GM21367 (cell line): ENCODE measurements around the gene VSTM5.

Source experiments
- ATAC-seq: cut with Tn5 transposase; IDR thresholded peaks from one replicate; pipeline ENCODE4 v1.9.1; 2021; ENCODE audit not compliant: unreplicated experiment

VSTM5 gene

DNA sequence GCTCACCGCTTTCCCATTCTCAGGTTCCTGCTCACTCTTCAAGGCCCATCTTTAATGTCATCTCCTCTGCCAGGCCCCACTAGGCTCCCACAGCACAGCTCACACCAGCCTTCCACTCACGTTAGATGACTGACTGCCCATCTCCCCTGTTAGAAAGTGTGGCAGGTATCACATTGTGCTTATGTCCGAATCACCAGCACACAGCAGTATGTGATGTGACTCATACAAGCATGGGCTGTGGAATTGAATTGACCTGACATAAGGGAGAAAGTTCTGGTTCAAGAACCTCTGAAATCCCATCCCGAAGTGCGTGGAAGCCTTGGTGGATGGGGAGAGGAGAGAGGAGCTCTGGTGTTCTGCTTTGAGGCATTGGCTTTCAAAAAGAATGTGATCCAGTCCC is 6.5 kb downstream of the VSTM5 start:
- no peak for ATAC-seq

DNA sequence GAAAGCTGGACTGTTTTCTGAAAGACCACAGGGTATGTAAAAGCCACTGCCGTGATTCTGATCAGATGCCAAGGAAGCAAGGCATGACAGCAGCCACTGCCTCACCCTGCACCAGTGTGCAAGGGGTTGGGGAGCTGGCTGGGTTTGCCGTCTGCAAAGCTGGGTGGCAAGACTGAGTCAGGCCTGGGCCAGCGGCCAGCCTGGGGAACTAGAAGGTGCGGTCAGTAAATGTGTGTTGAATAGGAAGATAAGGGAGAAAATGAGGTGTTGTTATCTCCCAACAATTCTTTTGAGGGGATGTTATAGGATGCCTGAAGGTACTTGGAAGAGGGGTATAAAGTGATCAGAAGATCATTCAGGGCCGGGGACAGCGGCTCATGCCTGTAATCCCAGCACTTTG is 8.0 kb downstream of the VSTM5 start:
- no peak for ATAC-seq

DNA sequence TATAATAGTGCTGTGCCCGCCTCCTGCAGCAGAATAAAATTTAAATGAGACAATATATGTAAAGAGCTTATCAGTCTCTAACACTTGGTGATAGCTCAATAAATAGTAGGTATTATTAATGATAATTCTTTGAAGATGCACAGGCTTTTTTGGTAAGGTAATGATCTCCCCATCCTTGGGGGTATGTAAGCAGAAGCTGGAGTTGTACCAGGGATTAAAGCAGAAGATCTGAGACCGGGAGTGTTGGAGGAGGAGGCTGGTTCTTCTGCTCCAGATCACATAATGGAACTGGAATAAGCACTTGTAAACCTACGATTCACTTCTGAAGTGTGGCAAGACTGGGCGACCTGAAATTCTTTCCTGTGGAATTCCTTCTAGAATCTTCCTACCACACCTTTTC is 8.4 kb downstream of the VSTM5 start:
- no peak for ATAC-seq

DNA sequence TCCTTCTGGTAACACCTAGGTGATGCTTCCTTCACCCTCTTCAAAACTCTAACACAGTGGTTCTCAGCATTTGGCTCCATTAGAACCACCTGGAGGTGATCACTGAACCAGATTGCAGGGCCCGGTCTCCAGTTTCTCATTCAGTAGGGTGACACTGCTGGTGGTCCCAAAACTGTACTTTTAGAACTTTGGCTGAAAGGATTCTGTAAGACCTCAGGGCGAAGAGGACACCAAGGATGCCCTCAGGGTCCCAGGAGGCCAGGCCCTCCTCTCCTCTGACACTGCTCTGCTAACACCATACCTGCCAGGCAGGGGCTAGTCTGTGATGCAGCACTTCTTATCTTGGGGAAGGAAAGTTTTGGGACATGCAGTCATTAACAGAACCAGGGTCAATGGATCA is 9.0 kb downstream of the VSTM5 start:
- no peak for ATAC-seq

DNA sequence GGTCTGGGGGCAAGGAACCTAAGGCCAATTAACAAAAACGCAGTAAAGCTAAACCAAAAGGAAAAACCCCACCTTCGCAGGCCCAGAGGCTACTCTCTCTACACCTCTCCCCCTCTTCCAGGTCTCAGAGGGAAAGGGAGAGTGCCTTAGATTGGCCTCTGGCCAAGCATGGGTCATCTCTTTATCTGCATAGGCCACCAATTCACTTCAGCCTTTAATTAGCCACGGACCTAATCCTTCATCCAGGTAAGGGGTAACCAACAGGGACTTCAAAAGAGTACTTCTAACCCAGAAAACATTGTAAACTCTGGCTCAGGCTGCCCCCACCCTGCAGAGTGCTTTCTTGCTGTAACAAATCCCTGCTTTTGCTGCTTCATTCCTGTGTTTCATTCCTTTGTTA is 9.4 kb downstream of the VSTM5 start:
- no peak for ATAC-seq

DNA sequence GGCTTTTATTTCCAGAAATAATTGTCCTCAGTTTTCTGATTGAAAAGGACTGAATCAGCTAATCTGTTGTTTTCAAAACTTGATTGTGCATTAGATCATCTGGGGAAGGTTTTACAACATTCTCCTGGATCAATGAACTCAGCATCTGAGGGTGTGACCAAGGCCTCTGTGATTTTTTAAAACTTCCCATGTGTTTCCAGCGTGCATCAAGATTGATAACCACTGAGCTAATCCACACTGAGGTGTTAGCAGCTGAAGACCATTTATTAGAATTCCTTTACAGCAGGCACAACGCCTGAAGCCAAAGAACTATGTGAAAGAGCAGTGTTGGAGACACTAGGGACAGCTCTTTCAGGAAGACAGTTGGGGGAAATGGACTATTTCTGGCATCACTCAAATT is 10.2 kb downstream of the VSTM5 start:
- ATAC-seq: no peak

DNA sequence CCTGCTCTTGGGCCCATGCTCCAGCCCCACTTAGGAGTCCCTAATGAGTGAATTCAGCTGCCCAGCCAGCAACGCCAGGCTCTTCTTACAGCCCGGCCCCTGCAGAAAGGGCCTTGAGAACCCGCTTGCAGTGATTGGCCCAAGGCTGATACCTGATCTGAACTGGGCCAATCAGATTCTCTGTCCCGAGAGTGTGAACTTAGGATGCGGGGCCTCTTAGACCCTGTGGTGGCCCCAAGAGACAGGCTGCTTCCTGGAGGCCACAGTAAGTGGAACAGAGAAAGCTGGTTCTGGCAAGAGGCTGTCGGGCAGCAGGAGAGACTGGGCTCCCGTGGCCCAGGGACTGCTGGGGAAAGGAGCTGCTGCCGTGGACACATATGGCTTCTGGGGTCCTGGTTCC is 11.5 kb downstream of the VSTM5 start:
- ATAC-seq: no peak

DNA sequence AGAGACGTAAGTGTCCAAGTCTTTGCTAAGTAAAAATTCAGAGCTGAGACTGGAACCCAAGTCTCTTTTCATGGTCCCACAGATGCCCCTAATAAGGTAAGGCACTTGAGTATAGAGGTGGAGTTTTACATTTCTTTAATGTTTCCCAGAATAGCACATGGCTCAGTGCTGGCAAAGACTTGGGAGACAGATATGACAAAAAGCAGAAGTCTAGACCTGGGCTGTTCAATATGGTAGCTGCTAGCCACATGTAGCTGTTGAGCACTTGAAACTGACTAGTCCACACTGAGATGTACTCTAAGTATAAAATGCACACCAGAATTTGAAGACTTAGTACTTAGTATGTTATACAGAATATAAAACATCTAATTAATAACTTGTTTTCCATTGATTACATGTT is 17.6 kb downstream of the VSTM5 start:
- ATAC-seq: no peak

DNA sequence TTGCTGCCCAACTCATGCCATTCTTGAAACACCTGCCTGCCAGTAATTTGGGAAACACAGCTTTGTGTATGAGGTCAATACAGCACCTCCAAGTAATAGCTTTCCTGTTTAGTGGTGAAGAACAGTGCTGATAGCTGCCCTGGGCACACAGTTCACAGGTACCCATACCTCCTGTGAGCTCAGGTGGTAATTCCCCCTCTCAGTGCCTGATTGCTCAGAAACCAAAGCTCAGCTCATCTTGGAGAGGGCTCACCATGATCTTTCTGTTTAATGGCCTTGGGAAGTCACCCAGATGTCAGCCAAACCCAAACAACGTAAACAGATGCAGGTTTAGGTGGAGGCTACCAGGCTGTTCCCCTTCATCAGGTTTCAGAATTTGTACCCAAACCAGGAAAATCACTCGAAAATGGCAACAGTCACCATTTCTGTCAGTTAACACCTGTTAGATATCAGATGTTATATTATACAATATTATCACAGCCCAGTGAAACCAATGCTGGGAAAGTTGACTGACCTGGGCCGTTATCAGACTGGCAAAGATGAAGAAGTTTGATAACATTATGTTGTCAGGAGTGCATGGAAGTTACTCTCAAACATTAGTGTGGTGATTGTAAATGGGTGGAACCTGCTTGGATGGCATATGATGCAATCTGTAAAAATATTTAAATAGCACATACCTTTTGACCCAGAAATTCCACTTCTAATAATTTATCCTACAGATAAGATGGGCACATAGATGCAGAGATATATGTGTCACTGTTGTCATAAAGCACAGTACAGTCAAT is 18.9 kb downstream of the VSTM5 start:
- no peak for ATAC-seq

DNA sequence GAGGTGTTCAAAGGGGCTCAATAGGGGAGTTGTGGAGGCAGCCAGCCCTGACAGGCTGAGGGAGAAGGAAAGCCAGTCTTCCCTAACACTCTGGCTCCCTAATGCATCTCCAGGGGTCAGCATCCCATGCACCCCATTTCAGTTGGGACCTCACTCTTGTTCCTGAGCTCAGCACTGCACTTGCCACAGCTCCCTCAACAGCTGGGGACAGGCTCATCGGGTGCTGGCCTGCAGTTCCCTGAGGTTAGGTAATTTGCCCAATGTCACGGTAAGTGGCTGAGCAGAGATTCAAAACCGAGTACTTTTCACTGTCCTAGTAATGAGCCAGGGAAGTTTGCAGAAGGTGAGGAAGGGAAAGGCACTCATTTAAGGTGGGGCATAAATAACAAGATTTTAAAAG is 20.8 kb downstream of the VSTM5 start:
- no peak for ATAC-seq

DNA sequence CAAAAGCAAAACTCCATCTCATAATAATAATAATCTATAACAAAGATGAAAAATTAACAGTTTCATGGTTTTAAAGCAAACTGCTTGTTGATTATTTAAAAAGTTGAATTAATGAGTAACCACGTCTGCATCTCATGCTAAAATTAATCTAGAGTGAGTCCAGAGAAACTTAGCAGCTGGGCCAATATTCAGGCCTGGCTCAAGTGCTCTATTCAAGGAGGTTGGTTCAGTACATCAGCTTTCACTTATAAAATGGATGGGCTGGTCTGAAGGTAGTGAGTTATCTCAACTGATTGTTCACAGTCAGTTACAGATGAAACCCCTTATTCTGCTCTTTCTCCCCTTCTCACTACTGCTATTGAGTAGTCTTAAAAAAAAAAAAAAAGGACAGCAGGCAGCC is 23.1 kb downstream of the VSTM5 start:
- no peak for ATAC-seq

DNA sequence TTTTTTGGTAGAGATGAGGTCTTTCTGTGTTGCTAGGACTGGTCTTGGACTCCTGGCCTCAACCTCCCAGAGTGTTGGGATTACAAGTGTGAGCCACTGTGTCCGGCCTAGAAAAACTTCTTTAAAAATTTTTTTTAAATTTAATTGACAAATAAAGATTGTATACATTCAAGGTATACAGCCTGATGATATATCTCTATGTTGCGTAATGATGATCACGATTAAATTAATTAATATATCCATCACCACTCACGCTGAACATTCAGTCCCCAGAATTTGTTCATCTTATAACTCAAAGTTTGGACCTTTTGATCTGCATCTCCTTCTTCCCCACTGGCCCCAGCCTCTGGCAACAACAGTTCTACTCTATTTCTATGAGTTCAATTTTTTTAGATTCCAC is 27.2 kb downstream of the VSTM5 start:
- no peak for ATAC-seq

DNA sequence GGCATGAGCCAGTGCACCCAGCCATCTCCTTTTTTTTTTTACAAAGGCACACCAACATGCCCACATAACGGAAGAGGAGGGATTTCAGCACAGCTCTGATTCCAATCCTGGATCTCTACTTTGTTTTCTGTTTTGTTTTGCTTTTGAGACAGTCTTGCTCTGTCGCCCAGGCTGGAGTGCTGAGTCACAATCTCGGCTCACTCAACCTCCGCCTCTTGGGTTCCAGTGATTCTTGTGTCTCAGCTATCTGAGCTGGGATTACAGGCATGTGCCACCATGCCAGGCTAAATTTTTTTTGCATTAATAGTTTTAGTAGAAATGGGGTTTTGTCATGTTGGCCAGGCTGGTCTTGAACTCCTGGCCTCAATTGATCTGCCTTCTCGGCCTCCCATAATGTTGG is 28.1 kb downstream of the VSTM5 start:
- ATAC-seq: no peak

DNA sequence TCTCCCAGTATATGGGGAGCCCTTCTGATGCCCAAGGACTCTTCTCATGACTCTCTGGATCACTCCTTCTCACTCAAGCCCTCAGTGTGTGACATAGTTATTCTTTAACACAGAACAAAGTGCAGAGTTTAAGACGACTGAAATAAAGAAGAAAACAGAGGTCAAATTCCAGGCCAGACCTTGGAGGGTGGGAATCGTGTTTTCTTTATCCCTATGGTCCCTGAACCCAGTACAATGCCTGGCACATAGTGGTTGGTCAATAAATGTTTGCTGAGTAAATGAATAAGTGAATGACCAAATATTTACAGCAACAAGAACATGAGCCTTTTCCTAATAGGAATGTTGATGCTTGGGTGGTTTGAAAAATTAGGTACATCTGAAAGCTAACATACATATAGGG is 28.8 kb downstream of the VSTM5 start:
- ATAC-seq: no peak

DNA sequence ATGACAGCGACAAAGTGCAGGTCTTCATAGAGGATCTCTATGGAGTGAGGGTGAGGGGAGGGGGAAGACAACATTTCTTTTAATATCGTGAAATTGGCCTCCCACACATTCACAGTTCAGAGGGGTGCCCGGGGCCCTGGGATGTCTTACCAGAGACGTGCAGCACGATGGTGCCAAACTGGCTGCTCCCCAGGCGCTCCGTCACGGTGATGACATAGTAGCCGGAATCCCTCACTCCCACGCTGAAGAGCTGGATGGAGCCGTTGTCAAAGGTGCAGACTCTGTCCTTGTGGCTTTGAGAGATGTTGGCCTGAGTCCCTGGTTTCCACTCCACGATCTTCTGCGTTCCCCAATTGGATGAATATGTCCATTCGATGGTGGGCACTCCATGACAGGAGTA is 29.6 kb downstream of the VSTM5 start:
- ATAC-seq: no peak

DNA sequence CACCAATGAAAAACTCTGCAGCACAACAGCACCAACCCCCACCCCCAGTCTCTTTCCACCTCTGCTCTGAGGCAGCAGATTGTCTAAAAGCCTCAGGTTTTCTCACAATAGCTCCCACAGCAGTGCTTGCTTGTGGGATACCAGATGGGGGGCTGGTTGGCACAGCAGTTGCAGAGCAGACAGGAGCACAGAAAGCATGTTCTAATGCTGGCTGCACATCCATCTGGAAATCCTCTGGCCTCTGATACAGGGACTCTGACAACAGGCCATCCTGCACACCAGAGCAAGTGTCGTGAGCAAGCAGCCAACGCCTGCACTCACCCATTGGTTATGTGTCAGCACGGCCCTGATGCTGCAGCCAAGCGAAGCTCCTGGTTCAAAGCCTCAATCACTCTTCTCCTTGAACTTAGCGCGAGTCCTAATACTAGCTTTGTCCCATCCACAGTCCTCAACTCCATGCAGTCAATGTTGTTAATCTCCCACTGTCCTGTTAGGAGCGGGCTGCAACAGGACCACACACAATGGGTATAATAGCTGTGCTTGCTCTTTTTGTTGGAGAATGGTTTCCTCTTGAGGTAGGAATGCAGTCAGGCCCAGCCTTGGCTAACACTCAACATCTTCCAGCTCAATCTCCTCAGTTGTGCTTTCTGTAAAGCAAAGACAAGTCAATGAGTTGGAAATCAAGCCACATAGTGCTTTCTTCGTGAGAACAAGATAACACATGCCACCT is 30.3 kb downstream of the VSTM5 start:
- ATAC-seq: no peak

DNA sequence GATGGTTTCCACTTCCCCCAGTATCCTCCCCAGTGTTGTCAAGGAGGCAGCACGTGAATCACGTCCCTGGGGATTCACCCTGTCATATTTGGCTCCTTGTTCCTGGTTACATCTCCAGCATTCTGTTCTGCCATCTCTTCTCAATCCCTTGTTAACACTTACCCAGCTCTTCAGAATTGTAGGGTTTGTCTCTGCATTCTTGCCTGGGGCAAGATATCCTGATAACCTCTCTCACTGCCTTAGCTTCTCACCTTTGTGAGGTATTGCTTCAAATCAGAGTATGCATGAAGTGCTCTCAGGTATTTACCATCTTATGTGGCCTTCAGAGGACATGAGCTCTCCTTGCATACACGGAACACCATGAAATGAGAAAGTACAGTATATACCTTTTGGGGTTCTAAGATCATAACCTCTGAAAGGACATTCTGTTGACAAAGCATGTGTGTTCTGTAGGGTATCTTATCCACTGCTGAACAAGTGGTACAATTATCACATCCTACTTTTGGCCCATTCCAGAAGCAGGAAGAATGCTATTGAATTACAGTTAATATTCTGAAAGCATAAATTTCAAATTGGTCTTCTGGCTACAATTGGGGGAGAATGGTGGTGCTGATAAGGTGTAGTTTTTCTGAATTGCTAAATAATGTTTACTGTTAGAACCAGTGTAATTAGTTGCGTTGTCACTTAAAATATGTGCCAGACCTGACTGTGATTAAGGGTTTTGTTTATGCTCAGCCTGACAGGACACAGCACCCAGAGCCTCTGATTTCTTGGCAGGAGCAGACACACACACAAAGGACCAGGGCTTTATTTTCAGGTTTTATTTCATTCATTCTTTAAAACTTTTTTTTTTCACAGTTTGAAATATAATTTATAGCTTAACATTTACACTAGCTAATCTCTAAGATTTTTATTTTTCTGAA is 32.7 kb downstream of the VSTM5 start:
- no peak for ATAC-seq

DNA sequence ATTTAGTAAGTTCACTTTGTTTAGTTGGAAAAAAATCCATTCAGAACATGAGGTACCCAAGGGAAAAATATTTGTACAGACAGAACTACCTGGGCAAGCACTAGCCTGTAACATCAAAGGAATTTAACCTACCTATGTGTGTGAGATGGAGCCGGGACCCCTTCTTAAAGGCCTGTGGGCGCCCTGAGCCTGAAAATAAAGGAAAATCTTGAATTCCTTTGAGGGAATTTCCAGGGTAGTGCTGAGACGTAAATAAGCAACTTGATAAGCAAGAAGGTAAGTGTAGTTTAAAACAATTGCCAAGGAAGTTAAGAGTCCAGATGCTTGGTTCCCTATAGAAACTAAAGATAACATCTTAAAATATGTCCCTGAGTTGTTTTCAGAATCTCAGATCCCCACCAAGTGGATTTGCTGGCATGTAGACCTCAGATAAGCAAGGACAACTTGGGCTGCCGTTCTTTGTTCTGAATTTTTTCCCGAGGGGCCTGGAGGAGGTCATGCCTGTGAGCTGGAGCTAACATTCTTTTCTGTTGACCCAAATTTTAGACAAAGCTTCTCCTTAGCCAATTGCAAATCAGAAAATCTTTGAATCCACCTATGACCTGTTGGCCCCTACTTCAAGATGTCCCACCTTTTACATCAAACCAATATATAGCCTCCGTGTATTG is 35.3 kb downstream of the VSTM5 start:
- no peak for ATAC-seq

DNA sequence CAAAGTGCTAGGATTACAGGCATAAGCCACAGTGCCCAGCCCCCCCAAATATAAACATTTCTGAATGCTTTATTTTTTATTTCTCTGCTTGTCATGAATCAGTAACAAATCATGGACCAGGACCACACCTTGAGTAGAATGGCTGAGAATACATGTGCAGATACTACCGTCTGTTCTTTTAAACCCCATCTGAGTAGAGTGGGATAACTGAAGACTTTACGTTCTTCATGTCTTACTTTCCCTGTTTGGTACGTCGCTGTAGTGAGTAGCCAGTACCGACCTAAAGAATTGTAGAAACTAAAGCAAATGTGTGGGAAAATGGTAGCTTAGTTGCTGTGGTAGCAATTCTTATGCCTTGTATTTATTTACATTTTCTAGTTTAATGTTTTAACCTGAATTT is 36.4 kb downstream of the VSTM5 start:
- no peak for ATAC-seq

DNA sequence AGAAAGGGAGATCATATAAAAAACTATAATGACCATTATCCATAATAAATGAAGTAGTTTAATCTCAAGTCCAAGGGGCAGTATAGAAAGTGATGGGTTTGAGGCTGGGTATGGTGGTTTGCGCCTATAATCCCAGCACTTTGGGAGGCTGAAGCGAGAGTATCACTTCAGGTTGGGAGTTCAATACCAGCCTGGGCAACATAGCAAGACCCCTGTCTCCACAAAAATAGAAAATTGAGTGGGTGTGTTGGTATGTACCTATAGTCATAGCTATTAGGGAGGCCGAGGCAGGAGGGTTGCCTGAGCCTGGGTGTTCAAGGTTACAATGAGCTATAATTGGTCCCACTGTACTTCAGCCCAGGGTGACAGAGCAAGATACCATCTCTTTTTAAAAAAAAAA is 42.4 kb downstream of the VSTM5 start:
- ATAC-seq: no peak

DNA sequence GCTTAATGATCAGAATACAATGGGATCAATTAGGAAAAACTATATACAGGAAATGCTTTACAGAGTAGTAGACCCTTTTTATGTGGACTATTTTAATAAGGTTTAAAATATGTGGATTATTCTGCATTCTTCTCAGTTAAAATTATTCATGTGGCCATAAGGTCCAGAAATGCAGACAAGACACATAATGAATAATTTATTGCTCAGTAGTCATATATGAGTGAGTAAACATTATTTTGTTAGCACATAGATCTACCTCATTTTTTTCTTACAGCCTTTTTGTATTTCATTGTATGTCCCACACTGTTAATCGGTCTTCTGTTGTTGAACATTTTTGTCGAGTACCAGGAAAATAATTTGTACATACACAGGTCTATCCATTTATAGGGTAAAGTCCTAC is 45.5 kb downstream of the VSTM5 start:
- no peak for ATAC-seq
